ENCODE results near the gene PTPRCAP. TPM values are rescaled to one million over a fixed set of nuclear protein-coding genes. Genes with fewer than 3 reads are reported as not detected.

Gene PTPRCAP
- total and polyA plus RNA-seq, 9 of the 15 experiments (the other 6 are each of a cell fraction or from before 2014, with no cell fraction given) = 0.22 to 2.0 (median 1.1) TPM; not detected in 4

DNA sequence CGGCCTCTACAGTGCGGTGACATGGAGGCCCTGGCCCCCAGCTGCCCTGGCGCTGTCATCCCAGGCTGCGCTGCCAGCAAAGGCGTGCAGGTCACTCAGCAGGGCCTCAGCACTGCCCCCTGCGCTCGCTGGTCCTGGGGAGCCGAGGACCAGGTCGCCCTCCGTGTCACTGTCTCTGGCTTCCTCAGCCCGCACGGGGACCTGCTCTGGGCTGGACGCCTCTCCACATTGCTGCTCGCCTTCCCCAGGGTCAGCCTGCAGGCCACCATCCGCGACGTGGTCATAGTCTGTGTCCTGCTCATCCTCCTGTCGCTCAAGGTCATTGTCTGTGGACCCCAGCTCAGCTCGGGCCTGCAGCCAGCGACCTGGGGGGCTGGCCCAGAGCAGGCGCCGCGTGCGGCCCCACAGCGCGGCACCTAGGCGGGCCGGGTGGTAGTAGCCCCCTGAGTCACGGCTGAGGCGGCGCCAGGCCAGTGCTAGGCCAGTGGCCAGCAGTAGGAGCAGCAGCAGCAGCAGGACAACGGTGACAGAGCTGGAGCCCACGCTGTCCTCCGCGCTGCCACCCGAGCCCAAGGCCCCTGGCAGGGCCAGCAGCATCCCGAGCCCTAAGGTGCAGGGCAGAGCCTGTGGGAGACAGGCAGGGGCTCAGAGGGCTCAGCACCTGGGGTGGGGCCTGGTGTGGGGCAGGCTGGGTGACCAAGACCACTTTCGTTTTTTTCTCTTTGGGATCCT lies 1.6 kb downstream of the PTPRCAP start (continued):
- TF ChIP-seq, protein P1, sequence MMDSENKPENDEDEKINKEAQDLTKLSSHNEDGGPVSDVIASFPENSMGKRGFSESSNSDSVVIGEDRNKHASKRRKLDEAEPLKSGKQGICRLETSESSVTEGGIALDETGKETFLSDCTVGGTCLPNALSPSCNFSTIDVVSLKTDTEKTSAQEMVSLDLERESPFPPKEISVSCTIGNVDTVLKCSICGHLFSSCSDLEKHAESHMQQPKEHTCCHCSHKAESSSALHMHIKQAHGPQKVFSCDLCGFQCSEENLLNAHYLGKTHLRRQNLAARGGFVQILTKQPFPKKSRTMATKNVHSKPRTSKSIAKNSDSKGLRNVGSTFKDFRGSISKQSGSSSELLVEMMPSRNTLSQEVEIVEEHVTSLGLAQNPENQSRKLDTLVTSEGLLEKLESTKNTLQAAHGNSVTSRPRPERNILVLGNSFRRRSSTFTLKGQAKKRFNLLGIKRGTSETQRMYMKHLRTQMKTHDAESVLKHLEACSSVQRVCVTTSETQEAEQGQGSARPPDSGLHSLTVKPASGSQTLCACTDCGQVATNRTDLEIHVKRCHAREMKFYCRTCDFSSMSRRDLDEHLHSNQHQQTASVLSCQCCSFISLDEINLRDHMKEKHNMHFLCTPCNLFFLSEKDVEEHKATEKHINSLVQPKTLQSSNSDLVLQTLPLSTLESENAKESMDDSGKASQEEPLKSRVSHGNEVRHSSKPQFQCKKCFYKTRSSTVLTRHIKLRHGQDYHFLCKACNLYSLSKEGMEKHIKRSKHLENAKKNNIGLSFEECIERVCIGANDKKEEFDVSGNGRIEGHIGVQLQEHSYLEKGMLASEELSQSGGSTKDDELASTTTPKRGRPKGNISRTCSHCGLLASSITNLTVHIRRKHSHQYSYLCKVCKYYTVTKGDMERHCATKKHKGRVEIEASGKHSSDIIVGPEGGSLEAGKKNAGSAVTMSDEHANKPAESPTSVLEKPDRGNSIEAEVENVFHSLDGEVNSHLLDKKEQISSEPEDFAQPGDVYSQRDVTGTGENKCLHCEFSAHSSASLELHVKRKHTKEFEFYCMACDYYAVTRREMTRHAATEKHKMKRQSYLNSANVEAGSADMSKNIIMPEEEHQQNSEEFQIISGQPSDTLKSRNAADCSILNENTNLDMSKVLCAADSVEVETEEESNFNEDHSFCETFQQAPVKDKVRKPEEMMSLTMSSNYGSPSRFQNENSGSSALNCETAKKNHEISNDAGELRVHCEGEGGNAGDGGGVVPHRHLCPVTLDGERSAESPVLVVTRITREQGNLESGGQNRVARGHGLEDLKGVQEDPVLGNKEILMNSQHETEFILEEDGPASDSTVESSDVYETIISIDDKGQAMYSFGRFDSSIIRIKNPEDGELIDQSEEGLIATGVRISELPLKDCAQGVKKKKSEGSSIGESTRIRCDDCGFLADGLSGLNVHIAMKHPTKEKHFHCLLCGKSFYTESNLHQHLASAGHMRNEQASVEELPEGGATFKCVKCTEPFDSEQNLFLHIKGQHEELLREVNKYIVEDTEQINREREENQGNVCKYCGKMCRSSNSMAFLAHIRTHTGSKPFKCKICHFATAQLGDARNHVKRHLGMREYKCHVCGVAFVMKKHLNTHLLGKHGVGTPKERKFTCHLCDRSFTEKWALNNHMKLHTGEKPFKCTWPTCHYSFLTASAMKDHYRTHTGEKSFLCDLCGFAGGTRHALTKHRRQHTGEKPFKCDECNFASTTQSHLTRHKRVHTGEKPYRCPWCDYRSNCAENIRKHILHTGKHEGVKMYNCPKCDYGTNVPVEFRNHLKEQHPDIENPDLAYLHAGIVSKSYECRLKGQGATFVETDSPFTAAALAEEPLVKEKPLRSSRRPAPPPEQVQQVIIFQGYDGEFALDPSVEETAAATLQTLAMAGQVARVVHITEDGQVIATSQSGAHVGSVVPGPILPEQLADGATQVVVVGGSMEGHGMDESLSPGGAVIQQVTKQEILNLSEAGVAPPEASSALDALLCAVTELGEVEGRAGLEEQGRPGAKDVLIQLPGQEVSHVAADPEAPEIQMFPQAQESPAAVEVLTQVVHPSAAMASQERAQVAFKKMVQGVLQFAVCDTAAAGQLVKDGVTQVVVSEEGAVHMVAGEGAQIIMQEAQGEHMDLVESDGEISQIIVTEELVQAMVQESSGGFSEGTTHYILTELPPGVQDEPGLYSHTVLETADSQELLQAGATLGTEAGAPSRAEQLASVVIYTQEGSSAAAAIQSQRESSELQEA (IDR thresholded peaks at IDR 0.05; ENCODE audit: low read depth) = no peak
- TF ChIP-seq, protein P2, sequence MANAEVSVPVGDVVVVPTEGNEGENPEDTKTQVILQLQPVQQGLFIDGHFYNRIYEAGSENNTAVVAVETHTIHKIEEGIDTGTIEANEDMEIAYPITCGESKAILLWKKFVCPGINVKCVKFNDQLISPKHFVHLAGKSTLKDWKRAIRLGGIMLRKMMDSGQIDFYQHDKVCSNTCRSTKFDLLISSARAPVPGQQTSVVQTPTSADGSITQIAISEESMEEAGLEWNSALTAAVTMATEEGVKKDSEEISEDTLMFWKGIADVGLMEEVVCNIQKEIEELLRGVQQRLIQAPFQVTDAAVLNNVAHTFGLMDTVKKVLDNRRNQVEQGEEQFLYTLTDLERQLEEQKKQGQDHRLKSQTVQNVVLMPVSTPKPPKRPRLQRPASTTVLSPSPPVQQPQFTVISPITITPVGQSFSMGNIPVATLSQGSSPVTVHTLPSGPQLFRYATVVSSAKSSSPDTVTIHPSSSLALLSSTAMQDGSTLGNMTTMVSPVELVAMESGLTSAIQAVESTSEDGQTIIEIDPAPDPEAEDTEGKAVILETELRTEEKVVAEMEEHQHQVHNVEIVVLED (CRISPR knock-in tag; IDR thresholded peaks at IDR 0.05) = no peak
- peak; percentile 44; the same call in 1 of the 2 replicates for TF ChIP-seq ZC3H4 (CRISPR knock-in tag; IDR thresholded peaks at IDR 0.05; ENCODE audit: borderline replicate concordance)
- TF ChIP-seq, protein P3, sequence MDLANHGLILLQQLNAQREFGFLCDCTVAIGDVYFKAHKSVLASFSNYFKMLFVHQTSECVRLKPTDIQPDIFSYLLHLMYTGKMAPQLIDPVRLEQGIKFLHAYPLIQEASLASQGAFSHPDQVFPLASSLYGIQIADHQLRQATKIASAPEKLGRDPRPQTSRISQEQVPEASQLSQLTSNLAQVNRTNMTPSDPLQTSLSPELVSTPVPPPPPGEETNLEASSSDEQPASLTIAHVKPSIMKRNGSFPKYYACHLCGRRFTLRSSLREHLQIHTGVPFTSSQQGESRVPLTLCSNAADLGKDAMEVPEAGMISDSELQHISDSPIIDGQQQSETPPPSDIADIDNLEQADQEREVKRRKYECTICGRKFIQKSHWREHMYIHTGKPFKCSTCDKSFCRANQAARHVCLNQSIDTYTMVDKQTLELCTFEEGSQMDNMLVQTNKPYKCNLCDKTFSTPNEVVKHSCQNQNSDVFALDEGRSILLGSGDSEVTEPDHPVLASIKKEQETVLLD (IDR thresholded peaks at IDR 0.05) = no peak
- no peak for TF ChIP-seq ZNF124 (CRISPR knock-in tag; IDR thresholded peaks at IDR 0.05)
- TF ChIP-seq TCF7L2 (IDR thresholded peaks at IDR 0.05; ENCODE audit: low read depth, low read length) = no peak
- TF ChIP-seq SIX5 (IDR thresholded peaks at IDR 0.05; ENCODE audit: borderline replicate concordance in 1 of 2, insufficient read depth in 1 of 2, low read depth in 1 of 2, low read length in 2 of 2) = no peak
- TF ChIP-seq ETV1 (tag; conservative IDR thresholded peaks at IDR 0.05; ENCODE audit: low read depth) = no peak
- TF ChIP-seq CTBP1 (IDR thresholded peaks at IDR 0.05; ENCODE audit: borderline replicate concordance) = no peak
- TF ChIP-seq DIDO1 (tag; IDR thresholded peaks at IDR 0.05; ENCODE audit: low read depth) = no peak
- TF ChIP-seq, protein P4, sequence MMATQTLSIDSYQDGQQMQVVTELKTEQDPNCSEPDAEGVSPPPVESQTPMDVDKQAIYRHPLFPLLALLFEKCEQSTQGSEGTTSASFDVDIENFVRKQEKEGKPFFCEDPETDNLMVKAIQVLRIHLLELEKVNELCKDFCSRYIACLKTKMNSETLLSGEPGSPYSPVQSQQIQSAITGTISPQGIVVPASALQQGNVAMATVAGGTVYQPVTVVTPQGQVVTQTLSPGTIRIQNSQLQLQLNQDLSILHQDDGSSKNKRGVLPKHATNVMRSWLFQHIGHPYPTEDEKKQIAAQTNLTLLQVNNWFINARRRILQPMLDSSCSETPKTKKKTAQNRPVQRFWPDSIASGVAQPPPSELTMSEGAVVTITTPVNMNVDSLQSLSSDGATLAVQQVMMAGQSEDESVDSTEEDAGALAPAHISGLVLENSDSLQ (IDR thresholded peaks at IDR 0.05) = no peak
- TF ChIP-seq HDAC1 (IDR thresholded peaks at IDR 0.05) = no peak
- TF ChIP-seq STAT5A (IDR thresholded peaks at IDR 0.05; ENCODE audit: borderline replicate concordance, low read length) = no peak
- TF ChIP-seq ZFP1 (CRISPR knock-in tag; IDR thresholded peaks at IDR 0.05) = no peak
- no peak for TF ChIP-seq CEBPB (tag; IDR thresholded peaks at IDR 0.05)
